ENCODE data around the gene TIMM22. TPM values are rescaled to one million over a fixed set of nuclear protein-coding genes. Genes with fewer than 3 reads are reported as not detected.

Gene TIMM22
- total and polyA plus RNA-seq, 2 of the 13 experiments (the other 11 are each of a cell fraction or from before 2014, with no cell fraction given) = 6.2 to 15.5 TPM

- TF ChIP-seq, protein P1, sequence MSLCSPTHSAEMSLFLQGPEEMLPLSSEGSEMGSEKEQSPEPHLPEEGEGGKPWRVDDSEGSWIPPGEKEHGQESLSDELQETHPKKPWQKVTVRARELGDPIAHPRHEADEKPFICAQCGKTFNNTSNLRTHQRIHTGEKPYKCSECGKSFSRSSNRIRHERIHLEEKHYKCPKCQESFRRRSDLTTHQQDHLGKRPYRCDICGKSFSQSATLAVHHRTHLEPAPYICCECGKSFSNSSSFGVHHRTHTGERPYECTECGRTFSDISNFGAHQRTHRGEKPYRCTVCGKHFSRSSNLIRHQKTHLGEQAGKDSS (CRISPR knock-in tag; IDR thresholded peaks at IDR 0.05; ENCODE audit: borderline replicate concordance, low read depth) = peak; percentile 62
- TF ChIP-seq MBNL3 (CRISPR knock-in tag; conservative IDR thresholded peaks at IDR 0.05) (no peak), EZH2 (conservative IDR thresholded peaks at IDR 0.05; ENCODE audit: low read depth, low read length) (no peak), SMAD3 (CRISPR knock-in tag; IDR thresholded peaks at IDR 0.05) (peak; percentile 81), BCL3 (CRISPR knock-in tag; IDR thresholded peaks at IDR 0.05) (peak; percentile 89; the same call in 1 of the 2 replicates), LBX2 (CRISPR knock-in tag; IDR thresholded peaks at IDR 0.05; ENCODE audit: borderline replicate concordance) (no peak), ZNF564 (CRISPR knock-in tag; IDR thresholded peaks at IDR 0.05) (peak; percentile 68; the same call in 1 of the 2 replicates), ZSCAN20 (CRISPR knock-in tag; IDR thresholded peaks at IDR 0.05; ENCODE audit: borderline replicate concordance) (no peak), CAMTA2 (CRISPR knock-in tag; IDR thresholded peaks at IDR 0.05; ENCODE audit: borderline replicate concordance) (no peak; the same call in 1 of the 2 replicates), KDM4B (CRISPR knock-in tag; IDR thresholded peaks at IDR 0.05) (peak; percentile 70; the same call in 1 of the 2 replicates), ZFP82 (CRISPR knock-in tag; IDR thresholded peaks at IDR 0.05; ENCODE audit: borderline replicate concordance) (no peak; the same call in 1 of the 2 replicates), CHD2 (IDR thresholded peaks at IDR 0.05; ENCODE audit: low read depth, low read length) (peak; percentile 86), JDP2 (CRISPR knock-in tag; IDR thresholded peaks at IDR 0.05; ENCODE audit: borderline replicate concordance) (no peak; the same call in 1 of the 2 replicates), STAT5B (CRISPR knock-in tag; IDR thresholded peaks at IDR 0.05) (0 out of 2 replicates have a peak, but pooled peaks have one; percentile 67), ZNF281 (CRISPR knock-in tag; IDR thresholded peaks at IDR 0.05; ENCODE audit: borderline replicate concordance) (peak; percentile 34; the same call in 1 of the 2 replicates), ZFP90 (CRISPR knock-in tag; IDR thresholded peaks at IDR 0.05; ENCODE audit: borderline replicate concordance) (peak; percentile 94; the same call in 1 of the 2 replicates), ZNF205 (CRISPR knock-in tag; IDR thresholded peaks at IDR 0.05) (peak; percentile 63; the same call in 1 of the 2 replicates), MED1 (CRISPR knock-in tag; IDR thresholded peaks at IDR 0.05) (peak; percentile 58; the same call in 1 of the 2 replicates), MATR3 (CRISPR knock-in tag; IDR thresholded peaks at IDR 0.05) (no peak), HMG20A (CRISPR knock-in tag; IDR thresholded peaks at IDR 0.05; ENCODE audit: borderline replicate concordance) (no peak; the same call in 1 of the 2 replicates)
- TF ChIP-seq, protein P2, sequence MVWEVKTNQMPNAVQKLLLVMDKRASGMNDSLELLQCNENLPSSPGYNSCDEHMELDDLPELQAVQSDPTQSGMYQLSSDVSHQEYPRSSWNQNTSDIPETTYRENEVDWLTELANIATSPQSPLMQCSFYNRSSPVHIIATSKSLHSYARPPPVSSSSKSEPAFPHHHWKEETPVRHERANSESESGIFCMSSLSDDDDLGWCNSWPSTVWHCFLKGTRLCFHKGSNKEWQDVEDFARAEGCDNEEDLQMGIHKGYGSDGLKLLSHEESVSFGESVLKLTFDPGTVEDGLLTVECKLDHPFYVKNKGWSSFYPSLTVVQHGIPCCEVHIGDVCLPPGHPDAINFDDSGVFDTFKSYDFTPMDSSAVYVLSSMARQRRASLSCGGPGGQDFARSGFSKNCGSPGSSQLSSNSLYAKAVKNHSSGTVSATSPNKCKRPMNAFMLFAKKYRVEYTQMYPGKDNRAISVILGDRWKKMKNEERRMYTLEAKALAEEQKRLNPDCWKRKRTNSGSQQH (CRISPR knock-in tag; IDR thresholded peaks at IDR 0.05; ENCODE audit: low read depth) = no peak; the same call in none of the 2 replicates
- TF ChIP-seq, protein P3, sequence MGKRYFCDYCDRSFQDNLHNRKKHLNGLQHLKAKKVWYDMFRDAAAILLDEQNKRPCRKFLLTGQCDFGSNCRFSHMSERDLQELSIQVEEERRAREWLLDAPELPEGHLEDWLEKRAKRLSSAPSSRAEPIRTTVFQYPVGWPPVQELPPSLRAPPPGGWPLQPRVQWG (CRISPR knock-in tag; IDR thresholded peaks at IDR 0.05; ENCODE audit: borderline replicate concordance, low read depth) = no peak
Measured at GRCh38 chr17:996554-997344, at the start of gene TIMM22 (continued).
